NCI-H1930 (cell line): ENCODE measurements around the gene NGF.

Experiments
- DNase-seq, 2 experiments: peaks; one replicate each; lab custom pipeline; 2025; lab: John Stamatoyannopoulos, UW

Gene NGF

GRCh38 chr1:115332813-115333608 lies 5.0 kb downstream of the NGF start:
- no peak for DNase-seq

- DNase-seq, result no peak
Measured at GRCh38 chr1:115331558-115332331, 6.3 kb downstream of the NGF start.

- DNase-seq, result no peak
Measured at GRCh38 chr1:115330480-115331013, 7.5 kb downstream of the NGF start.

GRCh38 chr1:115329965-115330364 lies 8.1 kb downstream of the NGF start:
- no peak for DNase-seq

GRCh38 chr1:115327270-115327669 lies 10.8 kb downstream of the NGF start:
- no peak for DNase-seq

GRCh38 chr1:115326419-115326818 lies 11.6 kb downstream of the NGF start:
- no peak for DNase-seq

- DNase-seq, result no peak
Measured at GRCh38 chr1:115325874-115326273, 12.2 kb downstream of the NGF start.

GRCh38 chr1:115324649-115325420 lies 13.2 kb downstream of the NGF start:
- DNase-seq, result no peak

- DNase-seq, result no peak
Measured at GRCh38 chr1:115323366-115324004, 14.6 kb downstream of the NGF start.

- no peak for DNase-seq
Measured at GRCh38 chr1:115322631-115323030, 15.4 kb downstream of the NGF start.

GRCh38 chr1:115320377-115320776 lies 17.7 kb downstream of the NGF start:
- no peak for DNase-seq

- no peak for DNase-seq
Measured at GRCh38 chr1:115319706-115320105, 18.3 kb downstream of the NGF start.

- DNase-seq, result no peak
Measured at GRCh38 chr1:115317101-115318012, 20.7 kb downstream of the NGF start.

GRCh38 chr1:115314765-115315164 lies 23.3 kb downstream of the NGF start:
- DNase-seq, result no peak

GRCh38 chr1:115314092-115314491 lies 24.0 kb downstream of the NGF start:
- no peak for DNase-seq

- DNase-seq, result no peak
Measured at GRCh38 chr1:115313182-115313581, 24.9 kb downstream of the NGF start.

GRCh38 chr1:115312742-115313141 lies 25.3 kb downstream of the NGF start:
- DNase-seq, result no peak

- no peak for DNase-seq
Measured at GRCh38 chr1:115311474-115311989, 26.5 kb downstream of the NGF start.

- no peak for DNase-seq
Measured at GRCh38 chr1:115310581-115311473, 27.2 kb downstream of the NGF start.
